Activated T-cell treated with anti-CD3 and anti-CD28 coated beads, Interleukin-2, amount 50 U/mL, for 48 hours (primary cell): ENCODE data around the gene SOX18.
A peak's percentile ranks its signal among the peaks of the same experiment; 100 is the strongest.
"Not testable (repeated sequence)": the region's sequence is repeated elsewhere in the genome, so short reads cannot be mapped to it uniquely, and the experiment has no call there.

Experiments used
- DNase-seq, 2 experiments: peaks; one replicate each; pipeline ENCODE4 v3.0.0-alpha.2; 2020

Gene SOX18

DNA sequence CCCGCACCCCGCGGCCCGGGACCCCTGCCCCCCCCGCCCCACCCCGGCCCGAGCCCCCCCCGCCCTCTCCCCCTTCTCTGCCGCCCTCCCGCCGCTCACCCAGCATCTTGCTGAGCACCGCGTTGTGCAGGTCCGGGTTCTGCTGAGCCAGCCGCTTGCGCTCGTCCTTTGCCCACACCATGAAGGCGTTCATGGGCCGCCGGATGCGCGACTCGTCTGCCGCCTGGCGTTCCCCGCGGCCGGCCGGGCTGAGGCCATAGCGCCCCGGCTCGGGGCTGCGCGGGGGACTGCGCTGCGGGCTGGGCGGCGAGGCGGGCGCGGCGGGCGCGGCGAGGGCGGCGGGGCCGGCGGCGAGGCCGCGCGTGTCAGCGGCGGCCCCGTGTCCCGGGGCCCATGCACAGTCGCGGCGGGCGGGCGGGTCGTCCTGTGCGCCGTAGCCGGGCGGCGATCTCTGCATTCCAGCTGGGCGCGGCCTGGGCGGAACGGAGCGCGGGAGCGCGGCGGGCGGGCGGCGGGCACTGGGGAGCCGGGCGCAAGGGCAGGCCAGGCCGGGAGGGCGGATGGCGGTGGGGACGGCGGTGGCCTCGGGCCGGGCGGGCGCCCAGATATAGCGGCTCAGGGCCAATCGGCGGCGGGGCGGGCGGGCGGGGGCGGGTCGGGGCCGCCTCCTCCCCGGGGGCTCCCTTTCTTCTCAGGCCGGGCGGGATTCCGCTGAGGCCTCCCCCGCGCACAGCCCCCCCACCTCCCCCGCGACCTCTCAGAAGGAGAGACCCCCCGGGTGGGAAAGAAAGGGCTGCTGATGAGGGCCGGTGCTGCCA lies at the start of gene SOX18:
Gene SOX18 (minus strand): TSS at position 580 of the 818 bp plus-strand sequence. CDS start 123 bp downstream, at position 457.
- peak in 1 of 2 experiments; percentile 65 for DNase-seq

- DNase-seq: no peak
These were observed 49.1 kb upstream of the SOX18 start for GRCh38 chr20:64098471-64099013.

DNA sequence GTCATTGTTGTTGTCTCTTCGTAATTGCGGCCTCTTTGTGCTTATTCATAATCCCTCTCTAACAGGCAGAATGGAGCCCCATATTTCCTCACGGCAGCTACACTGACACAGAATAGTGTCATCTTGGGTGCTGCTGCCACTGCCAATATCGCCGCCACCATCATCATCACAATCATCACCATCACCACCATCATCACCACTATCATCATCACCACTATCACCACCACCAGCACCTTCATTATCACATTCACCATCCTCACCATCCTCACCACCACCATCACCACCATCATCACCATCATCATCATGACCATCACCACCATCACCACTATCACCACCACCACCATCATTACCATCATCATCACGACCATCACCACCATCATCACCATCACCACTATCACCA lies 47.1 kb upstream of the SOX18 start:
- DNase-seq: no peak

DNA sequence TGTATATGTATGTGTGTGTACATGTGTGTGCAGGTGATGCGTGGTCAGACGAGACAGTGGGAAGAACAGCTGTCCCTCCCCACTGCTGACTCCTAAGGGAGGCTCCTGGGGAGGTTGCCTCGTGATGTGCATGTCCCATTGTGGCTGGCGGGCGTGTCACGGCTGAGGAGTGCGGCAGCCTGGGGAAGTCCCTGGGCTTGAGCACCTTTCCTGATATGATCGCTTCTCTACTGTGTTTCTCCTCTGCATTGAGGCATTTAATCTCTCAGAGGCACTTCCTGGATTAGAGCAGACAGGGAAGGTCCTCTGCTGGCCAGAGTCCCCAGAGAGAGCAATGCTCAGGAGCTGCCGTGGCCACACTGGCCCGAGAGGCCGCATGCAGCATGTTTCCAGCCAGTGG lies 46.5 kb upstream of the SOX18 start:
- no peak for DNase-seq

DNA sequence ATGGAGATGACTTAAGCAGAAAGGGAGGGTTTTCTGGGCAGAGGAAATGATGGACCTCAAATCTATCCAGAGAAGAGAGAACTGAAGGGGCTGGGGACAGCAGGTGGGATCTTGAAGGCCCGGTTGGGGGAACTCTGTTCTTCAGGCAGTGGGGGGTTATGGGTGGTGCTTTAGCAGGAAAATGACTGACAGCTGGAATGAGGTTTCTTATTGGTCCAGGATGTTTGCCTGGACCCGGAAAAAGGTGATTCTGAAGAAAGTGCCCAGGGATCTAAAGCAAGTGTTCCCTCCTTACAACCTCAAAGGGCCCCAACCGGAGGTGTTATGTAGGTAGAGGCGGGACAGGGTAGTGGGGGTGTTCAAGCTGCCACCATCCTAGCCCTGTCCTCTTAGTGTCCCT lies 46.0 kb upstream of the SOX18 start:
- DNase-seq: no peak

- no peak for DNase-seq
These were observed 43.6 kb upstream of the SOX18 start for GRCh38 chr20:64093013-64093503.

DNA sequence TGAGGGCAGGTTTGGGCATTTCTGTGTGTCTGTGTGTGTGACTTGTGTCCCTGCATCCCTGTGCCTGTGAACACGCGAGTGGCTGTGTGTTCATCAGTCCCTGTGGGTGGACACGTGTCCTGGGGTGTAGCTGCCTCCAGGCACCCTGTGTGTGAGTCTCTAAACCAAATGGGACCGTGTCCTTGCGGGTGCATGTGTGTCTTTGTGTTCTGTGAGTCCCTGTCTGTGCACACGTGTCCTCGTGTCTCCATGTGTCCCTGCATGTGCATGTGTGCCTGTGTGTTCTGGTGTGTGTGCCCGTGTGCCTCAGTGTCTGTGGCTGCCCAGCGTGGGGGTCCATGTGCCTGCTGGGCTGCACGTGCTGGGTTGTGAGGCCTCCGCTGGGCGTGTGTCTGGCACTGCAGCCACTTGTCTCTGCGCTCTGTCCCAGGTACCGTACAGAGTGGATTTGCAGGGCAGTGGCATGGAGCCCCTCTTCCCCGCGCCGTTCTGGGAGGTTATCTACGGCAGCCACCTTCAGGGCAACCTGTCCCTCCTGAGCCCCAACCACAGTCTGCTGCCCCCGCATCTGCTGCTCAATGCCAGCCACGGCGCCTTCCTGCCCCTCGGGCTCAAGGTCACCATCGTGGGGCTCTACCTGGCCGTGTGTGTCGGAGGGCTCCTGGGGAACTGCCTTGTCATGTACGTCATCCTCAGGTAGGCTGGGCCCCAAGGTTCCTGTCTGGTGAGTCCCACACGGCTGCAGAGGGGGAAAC lies 43.0 kb upstream of the SOX18 start:
- no peak for DNase-seq

DNA sequence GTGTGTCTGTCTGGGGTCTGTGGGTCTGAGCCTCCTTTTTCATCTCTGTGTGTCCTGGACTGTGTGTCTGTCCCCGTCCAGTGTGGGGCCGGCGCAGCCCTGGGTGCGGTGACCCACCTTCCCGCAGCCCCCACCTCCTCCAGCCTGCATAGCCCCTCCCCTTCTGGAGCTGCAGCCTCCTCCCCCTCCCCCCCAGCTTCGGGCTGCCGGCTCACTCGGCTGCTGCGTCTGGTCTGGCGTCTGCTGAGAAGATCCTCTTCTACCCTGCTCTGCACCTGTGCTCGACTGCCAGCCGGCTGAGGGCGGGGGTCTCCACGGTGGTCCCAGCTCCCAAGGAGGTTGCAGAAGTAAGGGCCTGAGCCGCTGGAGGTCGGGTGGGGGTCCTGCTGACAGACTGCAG lies 42.3 kb upstream of the SOX18 start:
- DNase-seq: no peak

GRCh38 chr20:64091340-64091739 lies 41.9 kb upstream of the SOX18 start:
- no peak for DNase-seq

DNA sequence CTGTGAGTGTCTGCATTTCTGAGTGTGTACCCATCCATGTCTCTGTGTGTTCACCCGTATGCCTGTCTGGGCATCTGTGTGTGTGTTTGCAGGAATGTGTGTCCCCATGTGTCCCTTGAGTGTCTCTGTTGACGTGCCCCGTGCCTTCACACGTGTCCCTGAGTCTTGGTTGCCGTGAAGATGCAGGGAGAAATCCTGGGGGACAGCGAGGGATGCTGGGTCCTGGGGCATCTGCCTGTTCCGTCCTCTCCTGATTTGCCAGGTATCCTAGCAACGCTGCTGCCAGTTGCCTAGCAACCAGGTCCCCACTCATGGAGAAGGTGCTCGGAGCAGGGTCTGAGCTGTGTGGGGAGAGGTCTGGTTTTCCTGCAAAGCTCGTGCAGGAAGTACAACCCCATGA lies 40.7 kb upstream of the SOX18 start:
- no peak for DNase-seq

DNA sequence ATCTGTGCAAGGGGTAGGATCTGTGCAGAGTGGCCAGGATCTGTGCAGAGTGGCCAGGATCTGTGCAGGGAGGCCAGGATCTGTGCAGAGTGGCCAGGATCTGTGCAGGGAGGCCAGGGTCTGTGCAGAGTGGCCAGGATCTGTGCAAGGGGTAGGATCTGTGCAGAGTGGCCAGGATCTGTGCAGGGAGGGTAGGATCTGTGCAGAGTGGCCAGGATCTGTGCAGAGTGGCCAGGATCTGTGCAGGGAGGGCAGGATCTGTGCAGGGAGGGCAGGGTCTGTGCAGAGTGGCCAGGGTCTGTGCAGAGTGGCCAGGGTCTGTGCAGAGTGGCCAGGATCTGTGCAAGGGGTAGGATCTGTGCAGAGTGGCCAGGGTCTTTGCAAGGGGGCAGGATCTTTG lies 39.1 kb upstream of the SOX18 start:
- DNase-seq: not testable (repeated sequence)

GRCh38 chr20:64087226-64087825 lies 37.9 kb upstream of the SOX18 start:
- DNase-seq: not testable (repeated sequence)

- DNase-seq: no peak
These were observed 37.4 kb upstream of the SOX18 start for GRCh38 chr20:64086801-64087200.

GRCh38 chr20:64084685-64085152 lies 35.3 kb upstream of the SOX18 start:
- DNase-seq: no peak

DNA sequence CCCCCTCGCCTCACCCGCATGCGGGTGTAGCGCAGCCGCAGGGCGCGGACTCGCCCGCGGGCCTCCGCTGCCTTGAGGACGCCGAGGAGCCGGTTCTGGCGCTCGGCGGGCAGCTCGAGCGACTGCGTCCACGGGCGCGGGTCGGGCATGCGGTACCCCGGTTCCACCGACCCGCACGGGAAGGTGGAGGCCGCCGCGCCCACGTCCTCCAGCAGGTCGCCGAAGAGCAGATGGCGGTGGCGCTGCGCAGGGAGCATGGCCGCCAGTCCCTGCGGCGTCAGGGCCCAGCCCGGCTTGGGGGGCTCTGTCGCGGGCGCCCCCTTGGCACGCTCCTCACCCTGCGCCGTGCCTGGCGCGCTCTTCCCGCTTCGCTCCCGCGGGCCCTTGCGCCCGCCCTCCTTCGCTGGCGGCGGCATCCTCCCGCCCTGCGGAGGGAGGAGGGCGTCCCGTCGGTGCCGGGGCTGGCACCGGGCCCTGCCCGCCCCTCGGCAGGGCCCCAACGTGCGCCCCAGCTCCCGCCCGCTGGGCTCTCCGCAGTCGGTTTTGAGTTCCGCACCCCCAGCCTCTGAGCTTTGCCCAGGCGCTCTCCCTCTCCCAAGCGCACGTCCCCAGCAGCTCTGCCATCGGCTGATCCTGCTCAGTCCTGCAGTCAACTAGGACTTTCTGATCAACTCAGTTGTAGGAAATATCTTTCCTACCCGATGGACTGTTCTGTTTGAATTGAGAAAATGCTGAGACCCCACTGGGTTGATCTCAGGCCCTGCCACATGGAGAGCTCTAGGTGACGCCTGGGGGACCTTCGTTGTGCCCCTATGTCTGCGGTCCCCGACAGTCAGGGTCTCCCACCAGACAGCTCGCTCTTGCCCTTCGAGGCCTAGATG lies 34.6 kb upstream of the SOX18 start, which contains the start of gene LKAAEAR1:
Gene LKAAEAR1 (minus strand): TSS at position 595 of the 881 bp plus-strand sequence. CDS start 179 bp downstream, at position 416.
- DNase-seq: no peak

- peak; percentile 78 to 85 for DNase-seq
These were observed 34.0 kb upstream of the SOX18 start for GRCh38 chr20:64083378-64083803.

DNA sequence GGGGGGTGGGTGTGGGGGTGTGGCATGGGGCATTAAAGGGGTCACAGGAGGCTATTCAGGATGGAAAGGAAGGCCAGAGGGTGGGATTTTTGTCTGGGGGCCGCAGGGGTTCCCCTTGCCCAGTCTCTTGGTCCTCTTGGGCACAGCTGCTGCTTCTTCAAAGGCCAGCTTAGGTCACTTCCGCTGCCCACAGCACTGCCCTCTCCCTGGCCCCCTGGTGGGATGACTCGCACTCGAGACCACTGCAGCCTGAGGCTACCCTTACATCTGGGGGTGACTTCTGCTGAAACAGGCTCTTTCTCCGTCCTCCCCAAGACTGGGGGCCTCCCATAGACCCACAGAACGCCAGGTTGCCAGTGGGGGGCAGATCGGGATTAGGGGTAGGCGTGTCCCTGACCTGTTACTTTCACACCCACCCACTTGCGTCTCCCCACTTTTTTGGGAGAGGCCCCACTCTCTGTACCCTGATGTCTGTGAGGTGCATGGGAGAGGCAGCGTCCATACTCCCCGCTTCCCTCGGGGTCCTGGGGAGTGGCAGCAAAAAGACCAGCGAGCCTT lies 33.5 kb upstream of the SOX18 start:
- no peak for DNase-seq

- DNase-seq: no peak
These were observed 32.8 kb upstream of the SOX18 start for GRCh38 chr20:64082126-64082731.

GRCh38 chr20:64081624-64081964 lies 32.2 kb upstream of the SOX18 start:
- DNase-seq: no peak

DNA sequence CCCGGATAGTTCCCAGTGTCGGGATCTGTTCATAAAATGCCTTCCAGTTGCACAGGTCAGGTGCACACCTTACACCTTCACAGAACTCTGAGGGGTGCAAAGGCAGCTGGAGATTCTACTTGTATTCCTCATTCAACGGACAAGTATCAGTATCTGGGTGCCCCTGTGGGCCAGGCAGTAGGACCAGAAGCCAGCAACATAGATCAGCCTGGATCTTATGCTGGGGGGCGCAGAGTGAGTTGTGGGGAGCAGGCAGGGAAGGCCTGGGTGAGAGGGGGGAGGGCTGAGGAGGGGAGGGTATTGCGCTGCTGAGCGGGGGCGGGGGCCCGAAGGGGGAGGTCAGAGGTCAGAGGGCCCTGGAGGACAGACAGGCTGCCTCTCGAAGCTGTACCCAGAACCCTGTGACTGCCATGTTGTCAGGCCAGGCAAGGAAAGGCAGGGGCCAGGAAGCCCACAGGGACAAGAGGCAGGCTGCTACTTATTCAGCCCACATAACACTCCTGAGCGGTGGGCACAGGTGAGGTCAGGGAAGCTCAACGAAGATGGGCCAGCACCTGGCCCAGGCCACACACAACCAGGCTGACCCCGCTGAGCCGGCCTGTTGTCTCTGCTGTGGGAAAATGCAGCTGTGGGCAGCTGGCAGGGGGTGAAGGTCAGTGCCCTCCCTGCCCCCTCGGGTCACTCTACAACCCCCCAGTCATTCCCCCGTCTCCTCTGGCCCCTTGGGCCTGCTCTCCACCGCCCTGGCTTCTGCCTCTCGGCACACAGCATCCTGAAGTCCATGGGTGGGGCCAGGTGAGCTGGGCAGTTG lies 31.6 kb upstream of the SOX18 start:
- no peak for DNase-seq
